HG03565 (cell line): Measurements from ENCODE around the gene ACCSL.

ENCODE experiments used
- ATAC-seq: cut with Tn5 transposase; IDR thresholded peaks from one replicate; pipeline ENCODE4 v1.9.1; 2021; ENCODE audit warnings: mild to moderate bottlenecking, moderate library complexity; ENCODE audit not compliant: unreplicated experiment

Gene ACCSL

DNA sequence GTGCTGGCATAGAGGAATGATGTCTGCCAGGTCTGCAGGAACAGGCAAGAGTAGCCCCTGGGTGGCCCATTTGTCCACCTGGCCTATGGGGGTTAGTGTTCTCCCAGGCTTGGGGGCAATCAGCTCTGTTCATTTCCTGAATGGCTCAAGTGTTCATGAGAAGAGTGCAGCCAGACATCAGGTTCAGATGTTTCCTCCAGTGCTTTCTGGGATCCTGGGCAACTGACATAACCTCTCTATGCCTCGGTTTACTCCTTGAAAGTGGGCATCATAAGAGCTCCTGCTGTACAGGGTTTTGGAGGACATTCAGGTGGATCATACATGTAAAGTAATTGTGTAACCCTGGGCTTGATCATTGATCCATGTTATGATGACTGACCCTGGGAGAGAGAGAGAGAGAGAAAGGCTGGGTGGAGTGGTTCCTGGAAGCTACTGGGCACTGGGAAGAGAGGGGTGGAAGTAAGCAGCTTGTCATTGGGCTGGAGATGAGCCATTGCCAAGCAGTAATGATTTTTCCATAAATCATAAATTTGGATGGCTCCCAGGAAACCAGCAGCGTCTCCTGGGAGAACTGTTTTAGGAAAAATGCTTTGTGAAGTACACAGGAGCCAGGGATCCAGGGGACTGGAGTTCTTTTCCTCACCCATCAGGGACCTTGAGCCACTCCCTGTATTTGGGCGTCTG, 30.2 kb upstream of the ACCSL start:
- no peak for ATAC-seq

DNA sequence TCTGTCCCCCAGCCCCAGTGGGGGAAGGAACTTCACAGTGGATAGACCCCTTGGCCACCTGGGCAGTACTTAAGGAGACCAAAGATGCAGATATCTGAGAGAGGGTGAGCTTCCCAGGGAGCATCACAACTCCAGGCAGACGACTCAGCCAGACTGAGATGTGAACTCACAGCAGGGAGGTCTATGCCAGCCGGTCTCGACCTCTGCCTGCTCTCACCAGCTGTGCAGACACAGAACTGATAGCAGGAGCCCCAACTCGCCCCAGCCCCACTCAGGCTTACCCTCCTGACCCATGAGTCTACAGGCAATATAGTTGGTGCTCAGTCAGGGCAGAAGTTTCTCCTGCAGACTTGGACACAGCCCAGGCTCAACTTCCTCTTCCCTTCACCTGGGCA, 29.7 kb upstream of the ACCSL start:
- no peak for ATAC-seq

DNA sequence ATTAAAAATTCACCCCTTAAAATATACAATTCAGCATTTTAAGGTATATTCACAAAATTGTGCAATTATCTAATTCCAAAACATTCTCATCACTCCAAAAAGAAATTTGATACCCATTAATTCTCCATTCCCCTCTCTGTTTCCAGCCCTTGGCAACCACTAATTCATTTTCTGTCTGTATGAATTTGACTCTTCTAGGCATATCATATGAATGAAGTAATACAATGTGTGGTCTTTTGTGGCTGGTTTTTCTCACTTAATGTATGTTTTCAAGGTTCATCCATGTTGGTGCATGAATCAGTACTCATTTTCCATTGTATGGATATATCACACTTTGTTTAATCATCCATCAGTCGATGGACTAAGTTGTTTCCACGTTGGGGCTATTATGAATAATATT, 29.0 kb upstream of the ACCSL start:
- ATAC-seq: no peak

DNA sequence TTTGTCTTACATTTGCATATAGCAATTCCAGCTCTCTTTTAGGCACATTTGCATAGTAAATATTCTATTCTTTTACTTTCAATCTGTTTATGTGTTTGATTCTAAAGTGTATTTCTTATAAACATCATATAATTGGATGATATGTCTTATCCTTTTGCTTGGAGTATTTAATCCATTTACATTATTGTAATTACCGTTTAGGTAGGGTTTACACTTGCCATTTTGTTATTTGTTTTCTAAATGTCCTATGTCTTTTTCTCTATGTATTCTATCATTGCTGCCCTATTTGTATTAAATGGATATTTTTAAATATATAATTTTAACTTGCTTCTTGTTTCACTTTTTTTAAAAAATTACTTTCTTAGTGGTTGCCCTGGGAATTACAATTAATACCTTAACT, 22.8 kb upstream of the ACCSL start:
- no peak for ATAC-seq

DNA sequence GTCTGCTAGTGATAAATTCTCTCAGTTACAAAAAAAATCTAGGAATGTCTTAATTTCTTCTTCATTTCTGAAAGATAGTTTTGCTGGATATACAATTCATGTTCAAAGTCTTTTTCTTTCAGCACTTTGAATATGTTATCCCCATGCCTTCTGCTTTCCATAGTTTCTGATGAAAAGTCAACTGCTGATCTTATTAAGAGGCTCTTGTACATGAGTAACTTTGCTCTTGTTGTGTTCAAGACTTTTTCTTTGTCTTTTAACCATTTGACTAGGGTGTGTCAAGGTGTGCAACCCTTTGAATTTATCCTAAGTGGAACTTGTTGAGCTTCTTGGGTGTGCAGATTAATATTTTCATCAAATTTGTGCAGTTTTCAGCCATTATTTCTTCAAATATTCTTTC, 22.1 kb upstream of the ACCSL start:
- ATAC-seq: no peak

DNA sequence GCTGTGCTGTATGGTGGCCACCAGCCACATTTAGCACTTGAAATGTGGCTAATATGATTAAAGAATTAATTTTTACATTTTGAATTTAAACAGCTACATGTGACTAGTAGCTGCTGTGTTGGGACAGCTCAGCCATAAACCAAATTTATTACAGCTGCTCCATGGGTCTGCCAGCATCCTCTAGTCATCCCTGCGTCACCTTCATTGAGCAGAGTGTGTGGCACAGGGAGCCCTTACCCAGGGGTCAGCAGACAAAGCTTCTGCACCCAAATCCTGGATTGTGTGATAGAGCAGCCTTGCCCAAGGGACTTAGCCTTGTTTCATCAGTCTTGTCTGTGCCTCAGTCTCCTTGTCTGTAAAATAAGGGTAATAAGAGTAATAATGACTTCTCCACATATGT, 19.4 kb upstream of the ACCSL start:
- ATAC-seq: no peak

DNA sequence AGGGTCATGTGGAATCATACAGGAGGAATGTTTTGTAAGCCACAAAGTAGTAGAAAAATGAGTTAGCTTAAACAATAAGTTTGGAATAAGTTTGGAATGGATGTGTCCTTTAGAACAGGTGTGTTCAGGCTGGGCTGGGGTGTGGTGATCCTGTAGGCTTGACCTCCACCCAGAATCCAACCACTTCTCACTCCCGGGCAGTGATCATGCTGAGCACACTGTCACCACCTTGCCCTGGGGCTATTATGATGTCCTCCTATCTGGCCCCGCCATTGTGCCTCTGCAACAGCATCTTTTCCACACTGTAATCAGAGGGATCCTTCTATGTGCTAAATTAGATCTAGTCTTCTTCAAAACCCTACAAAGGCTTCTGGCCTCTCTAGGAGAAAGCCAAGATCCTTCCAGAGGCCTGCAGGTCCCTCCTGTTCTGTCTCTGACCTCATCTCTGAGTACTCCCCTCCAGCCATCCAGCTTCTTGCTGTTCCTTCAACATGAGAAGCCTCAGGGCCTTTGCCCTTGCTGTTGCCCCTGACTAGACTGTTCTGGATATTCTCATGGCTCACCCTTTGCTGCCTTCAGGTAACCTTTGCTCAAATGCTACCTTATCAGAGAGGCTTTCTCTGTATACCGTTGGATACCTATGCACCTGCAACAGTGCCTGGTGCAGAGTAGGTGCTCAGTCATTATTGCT, 18.8 kb upstream of the ACCSL start:
- ATAC-seq: no peak

DNA sequence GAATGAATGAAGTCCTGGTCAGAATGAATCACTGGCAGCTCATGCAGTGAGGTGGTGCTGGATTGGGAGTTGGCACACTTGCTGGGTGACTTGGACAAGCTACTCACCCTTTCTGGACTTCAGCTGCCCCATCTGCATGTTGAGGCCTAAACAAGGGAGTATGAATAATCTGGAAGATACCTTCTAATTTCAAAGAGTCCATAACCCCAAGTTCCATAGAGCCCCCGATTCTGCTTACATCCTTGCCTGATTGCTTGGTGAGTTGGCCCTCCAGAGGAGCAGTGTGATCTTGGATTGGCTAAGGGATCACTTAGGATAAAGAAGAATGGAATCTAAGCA, 18.3 kb upstream of the ACCSL start:
- no peak for ATAC-seq

DNA sequence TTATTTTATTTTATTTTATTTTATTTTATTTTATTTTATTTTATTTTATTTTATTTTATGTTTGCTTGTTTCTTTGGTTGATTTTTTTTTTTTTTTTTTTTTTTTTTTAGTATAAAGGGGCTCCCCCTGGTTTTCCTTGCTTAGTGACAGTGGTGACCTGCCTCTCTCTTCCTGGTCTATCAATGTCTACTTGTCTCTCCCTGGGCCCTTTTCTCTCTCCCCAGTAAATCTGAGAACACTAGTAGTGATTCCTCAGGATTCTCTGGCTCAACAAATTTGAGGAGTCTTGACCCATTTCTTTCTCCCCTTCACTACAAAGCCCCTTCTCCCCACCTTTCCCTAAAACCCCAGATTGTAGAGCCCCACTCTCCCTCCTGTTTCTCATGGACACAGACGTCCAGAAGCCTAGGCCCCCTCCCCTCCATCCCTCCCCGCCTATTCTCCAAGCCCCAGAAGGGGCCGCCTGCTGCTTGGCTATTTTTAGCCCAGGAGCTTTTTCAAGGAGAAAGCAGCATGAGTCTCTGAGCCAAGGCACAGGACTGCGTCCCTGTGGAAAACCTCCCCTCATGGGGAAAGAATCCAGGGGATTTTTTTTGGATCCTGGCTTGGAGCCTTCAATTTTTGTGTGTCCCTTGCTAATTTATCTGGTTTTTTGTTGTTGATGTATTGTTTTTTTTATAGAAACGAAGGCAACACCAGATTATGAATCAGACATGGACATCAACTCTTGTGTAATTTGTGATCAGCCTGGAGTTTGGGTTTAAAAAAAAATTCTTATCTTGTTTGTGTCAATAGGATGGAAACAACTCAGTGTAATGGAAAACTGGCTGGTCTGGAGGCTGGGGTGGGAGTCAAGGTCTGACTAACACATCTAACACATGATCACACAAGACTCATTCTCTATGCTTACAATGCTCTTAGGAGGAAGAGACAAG, 17.5 kb upstream of the ACCSL start:
- ATAC-seq: no peak

DNA sequence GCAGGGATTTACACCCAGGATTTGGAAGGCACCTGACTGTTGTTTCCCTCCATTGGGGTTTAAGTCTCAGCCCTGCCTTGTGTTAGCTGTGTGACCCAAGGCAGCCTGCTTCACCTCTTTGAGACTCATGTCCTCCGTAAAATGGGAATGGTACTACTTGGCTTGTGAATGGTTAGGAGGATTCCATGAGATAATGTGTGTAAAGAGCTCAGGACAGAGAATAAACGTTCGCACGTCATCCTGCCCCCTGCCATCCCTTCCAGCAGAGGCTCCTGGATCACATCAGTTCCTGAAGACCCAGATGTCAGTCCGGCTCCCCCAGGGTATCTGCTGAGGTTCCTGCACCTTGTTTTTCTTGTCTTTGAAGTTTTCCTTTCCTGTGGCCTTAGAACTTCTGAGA, 16.8 kb upstream of the ACCSL start:
- no peak for ATAC-seq

DNA sequence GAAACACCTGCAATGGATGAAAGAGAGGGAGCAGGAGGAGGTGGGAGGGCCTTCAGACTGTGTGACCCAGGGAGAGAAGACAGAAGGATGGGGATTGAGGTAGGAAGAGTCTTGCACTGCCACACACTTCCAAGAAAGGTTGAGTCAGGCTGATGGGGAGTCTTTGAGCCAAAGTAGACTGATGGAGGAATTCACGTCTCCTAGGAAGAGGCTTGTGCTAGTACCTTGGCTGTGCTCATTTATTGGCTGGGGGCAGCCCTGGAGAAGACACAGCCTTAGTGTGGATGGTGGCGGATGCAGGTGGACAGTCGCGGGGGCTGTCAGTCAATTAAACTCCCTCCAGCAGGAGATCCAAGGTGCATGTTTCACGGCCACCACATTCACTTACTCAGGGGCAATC, 16.2 kb upstream of the ACCSL start:
- no peak for ATAC-seq

DNA sequence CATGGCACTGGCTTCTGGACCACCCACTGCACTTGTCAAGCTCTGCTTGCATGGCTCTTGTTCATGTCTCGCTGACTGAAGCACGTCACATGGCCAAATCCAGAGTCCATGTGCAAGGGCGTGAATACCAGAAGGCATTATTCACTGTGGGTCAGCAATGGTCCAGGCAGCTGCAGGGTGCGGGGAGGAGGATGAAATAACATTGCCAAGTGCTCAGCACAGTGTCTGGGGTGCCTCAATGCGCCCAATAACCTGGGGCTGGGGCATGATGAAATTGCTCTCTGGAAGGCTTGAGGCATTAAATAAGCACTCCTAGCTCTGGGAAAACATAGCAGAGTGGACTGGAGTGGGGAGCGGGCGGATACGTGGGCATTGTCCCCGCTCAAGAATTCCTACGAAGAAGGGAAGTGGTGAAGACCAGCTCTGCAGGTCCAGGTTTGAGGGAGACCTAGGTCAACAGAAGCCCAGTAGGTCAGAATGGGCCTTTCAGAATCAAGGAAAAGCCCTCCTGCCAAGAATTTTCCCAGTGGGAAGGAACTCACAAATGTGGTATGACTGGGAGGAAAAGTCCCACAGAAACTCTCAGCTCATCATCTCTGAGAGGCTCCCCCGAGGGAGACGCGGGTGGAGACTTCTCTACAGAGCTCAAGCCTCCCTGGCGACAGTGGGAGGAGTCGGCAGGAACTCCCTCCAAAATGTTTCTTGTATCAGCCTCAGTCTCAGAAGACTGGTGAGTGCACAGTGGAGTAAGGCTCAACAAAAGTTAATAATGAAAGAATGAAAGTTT, 15.3 kb upstream of the ACCSL start:
- no peak for ATAC-seq

DNA sequence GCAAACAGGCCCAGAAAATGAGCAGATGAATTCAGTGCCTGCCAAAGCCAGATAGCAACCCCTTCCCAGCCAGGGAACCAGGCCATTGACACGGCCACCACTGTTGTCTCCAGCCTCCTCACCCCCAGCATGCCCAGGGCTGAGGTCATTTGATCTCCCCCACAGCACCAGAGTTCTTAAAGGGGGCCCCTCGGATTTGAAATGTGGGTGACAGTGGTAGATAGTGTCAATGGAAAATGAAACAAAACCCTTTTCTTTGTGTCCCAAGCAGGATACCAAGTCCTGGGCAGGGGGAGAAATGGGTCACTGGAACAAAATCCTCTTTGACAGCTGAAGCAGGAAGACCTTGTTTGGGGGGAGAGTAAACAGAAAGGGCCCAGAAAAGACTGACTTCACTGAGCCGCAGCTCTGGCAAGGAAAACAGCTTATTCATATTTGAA, 14.3 kb upstream of the ACCSL start:
- ATAC-seq: no peak

DNA sequence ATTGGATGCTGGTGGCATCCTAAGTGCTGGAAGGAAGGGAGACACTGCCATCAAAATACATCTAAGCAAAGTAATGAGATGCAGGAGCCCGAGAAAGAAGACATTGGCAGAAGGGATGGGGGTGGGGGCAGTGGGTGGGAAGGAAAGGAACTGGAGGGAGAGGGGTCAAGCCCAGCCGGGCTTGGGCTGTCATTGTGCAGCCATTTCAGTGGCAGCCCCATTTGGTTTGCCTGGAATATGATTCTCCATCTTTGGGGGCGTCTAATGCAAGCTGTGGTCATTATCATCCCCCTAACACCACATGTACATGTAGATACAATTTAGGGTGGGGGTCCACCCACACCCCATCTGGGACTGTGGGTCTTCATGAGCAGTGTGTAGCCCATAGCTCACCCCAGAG, 13.9 kb upstream of the ACCSL start:
- ATAC-seq: no peak

DNA sequence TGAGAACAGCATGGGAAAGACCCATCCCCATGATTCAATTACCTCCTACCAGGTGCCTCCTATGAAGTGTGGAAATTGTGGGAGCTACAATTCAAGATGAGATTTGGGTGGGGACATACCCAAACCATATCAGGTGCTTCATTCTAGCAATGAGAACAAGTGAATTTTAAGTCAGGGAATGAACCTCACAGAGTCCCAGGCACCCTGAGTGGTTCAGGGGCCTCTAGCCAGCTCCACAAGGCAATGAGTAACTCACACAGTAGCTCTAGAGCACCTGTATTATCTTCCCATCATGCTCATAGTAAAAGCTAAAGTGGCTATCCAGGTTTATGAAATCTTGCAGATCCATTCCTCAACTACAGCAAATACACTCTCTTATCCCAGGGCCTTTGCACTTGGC, 13.1 kb upstream of the ACCSL start:
- no peak for ATAC-seq

DNA sequence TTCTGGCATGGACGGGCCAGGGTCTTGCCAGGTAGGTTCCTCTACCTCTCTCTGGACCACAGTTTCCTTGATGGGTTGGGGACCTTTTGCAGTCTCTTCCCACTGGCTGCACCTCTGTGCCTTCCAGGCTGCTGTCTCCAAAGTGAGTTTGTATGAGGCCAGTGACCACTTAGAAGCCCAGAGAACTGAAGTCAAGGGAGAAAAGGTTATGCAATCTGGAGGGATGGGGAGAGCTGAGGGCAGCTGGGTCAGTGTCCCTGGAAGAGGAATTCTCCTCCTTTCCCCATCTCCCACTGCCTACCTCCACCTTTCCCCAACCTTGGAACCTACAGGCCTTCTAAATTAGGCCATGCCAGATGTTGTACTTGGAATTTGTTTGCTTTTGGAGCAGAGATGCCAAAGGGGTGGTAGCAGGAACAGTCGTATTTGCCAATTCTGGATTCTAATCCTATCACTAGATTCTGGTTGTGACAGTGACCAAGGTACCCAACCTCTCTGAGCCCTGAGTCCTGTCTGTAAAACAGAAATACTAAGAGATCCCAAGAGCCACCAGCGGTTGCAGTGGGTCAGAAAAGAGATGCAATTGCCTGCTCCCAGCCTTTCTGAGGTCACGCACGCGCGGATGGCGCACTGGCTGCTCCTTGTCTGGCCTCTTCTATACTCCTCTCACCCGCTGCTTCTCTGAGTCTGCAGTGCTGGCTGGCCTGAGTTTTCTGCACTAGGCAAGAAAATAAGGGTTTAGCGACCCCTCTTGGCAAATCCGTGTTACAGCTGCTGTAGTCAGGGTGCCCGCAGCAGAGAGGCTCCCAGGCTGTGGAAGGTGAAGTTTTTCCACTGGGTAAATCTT, 10.7 kb upstream of the ACCSL start:
- ATAC-seq: no peak

DNA sequence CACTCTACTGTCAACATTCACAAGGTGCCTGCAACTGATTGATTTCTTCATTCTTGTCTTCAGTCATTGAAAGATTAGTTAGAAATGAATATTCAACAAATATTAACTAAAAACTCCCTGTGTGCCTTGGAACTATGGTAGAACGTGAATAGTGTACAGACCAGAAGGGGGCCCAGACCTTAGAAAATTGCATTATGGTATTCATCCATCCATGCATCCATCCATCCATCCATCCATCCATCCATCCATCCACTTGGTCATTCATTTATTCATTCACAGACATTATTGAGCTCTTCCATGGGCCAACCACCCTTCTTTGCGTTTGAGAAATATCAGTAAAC, 10.2 kb upstream of the ACCSL start:
- no peak for ATAC-seq

DNA sequence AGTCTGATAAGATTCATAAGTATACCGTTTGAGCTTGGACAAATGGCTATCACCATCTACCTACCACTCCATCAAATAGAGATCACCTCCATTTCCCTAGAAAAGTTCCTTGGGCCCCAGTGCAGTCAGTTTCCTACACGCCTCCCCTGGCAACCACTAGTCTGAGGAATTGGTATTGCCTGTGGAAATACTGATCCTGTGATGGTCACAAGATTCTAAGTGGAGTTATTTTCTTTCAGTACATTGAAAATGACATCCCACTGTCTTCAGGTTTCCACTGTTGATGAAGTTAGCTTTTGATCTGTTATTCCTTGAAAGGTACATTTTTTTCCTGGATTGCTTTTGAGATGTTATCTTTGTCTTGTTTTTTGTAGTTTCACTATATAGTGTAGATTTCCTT, 4.6 kb upstream of the ACCSL start:
- ATAC-seq: no peak

DNA sequence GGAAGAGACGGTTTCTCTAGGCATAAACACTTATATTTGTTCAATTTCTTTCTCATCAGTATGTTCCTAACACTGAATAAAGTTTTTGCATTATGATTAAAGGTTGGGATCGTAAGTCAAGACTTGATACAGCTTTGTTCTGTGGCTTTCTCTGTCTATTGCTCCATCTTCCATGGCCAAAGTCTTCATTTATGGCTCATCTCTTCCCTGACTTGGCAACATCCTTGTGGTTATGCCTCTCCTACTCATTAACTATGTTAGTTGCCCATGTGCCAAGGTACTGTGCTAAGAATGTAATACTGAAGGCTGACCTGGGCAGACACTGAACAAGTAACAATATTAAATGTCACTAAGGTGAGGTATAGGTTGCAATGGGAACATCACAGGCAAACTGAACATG, 1.6 kb upstream of the ACCSL start:
- ATAC-seq: no peak

DNA sequence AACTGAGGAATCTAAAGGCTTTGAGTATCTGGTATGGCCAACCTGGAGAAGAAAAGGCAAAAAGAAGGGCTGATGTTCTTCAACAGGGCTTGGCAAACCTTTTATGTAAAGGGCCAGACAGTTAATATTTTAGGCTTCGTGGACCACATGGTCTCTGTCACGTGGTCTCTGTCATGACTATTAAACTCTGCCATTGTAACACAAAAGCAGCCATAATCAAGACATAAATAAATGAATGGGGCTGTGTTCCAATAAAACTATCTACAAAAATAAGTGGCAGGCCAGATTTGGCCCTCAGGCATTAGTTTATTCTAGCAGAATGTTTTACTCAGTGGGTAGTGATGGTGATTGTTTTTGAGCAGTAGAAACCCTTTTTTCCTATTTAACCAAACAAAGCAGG, 483 bp upstream of the ACCSL start:
- ATAC-seq: no peak
